HG03139 (cell line): Measurements from ENCODE around the gene GNAI3.

Experiments used
- ATAC-seq: cut with Tn5 transposase; IDR thresholded peaks from one replicate; pipeline ENCODE4 v1.9.1; 2021; ENCODE audit not compliant: unreplicated experiment

The GNAI3 gene

GRCh38 chr1:109523706-109524105 is 24.7 kb upstream of the GNAI3 start:
- ATAC-seq, result no peak

DNA sequence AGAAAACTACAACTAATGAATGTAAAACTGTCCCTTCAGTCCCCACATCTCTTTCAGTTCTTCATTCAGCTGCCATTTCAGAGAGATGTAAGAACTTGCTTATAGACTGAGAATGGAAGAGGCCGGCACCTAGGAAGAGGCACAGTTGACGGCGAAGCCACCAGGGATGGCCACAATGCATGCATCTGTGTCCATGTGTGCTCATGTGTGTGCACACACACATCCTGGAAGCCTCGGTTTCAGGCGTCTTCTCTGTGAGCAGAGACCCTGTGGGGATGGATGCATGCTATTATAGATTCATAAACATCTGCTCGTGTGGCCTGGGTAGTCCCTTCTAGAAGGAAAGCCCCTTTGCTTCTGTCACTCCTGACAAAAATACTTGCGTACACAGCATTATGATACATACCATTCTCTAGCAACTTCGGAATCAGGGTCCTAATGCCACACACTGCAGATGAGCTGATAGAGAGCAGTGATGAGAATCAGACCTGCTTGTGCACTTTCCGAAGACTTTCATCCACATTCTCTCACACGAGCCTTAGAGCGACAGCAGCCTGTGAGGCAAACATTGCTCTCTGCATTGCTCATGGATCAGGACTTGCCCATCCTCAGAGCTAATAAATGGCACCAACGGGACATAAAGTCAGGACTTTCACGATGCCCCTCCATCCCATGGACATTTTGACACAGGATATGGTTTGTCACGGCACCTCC is 21.2 kb upstream of the GNAI3 start:
- ATAC-seq, result no peak

DNA sequence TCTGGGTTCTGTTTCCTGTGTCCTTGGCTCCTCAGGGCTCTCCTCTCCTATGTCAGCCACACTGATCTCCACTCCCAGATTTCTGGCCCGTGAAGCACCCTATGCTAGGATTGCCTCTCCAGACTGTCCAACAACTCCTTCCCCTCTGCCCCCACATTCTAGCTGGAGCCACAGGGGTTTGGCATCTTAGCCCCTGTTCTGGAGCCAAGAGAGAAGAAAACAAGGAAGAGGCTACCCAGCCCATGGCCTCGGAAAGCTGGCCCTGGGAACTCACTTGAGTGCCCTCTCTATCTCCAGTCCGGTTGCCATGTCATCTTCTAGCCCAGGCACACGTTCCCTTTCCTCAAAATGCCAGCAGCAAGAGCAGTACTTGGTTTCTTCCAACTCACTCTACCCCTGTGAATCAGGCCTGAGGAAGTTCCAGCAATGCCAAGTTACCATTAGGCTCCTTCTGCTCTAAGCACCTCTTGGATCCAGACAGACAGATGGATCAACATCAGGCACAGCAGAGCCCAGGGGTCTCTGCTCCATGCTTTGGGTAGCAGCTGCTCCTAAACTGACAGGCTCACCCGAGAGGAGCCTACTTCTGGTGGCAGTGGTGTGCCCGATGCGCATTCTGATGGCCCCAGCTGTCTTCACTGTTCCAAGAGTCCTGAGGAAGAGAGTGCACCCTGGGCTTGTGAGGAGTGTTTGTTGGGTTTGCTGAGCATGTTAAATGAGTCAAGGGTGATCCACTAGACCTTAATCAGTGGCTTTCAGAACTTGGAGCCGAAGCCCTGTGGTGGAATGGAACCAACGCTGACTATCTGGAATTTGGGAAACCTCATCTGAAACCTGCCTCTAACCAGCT is 20.3 kb upstream of the GNAI3 start:
- ATAC-seq, result no peak

- ATAC-seq, result no peak
These were observed 19.7 kb upstream of the GNAI3 start for GRCh38 chr1:109528712-109529111.

DNA sequence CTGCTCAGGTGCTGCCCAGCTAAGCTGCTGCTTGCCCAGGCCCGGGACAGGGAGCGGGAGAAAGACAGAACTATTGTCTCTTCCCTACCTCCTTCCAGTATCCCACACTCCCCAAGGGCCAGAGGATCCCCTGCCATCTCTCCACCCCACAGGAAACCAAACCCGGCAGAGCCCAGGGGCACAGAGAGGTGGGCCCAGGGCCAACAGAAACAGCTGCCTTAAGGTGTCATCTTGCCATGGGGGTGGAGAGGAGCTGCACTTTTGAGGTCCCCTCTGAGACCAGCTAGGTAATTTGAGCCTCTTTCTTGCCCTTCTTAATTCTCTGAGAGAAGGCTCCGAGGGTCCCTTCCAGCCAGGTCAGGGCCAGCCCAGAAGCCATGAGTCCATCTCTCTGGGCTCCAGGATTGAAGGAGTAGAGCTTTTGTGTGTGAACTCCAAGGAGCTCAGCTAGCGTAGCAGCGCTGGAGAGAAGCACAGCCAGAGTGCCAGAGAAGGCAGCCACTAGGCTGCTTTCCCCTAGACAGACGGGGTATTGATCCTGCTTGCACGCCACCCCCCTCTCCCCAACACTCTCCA is 18.4 kb upstream of the GNAI3 start:
- ATAC-seq, result no peak

DNA sequence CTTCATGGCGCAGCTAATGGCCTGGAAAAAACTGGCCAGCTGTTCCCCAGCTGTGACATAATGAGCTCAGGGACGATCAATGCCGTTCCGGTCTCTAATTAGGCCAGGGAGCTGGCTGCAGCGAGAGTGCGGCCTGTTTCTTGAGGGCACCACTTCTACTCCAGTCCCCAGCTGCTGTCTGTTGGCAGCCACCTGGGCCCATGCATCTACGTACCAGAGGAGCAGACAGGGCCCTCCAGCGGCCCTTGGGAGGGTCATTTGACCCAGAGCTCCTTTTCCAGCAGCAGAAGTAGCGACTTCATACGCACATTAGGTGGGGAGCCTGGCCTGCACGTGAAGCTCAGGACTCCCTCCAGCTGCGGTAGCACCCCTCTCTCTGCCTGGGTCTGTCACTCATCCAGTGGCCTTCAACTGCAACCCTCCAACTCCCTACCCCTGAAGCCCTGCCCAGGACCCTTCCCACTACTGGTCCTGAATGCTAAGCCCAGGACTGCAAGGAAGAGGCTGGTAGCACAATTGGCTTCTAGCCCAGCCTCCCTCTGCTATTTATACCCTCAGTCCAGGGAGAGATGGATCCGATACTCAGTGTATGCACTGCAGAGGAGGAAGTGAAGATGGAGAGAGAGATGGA is 17.8 kb upstream of the GNAI3 start:
- ATAC-seq, result no peak

DNA sequence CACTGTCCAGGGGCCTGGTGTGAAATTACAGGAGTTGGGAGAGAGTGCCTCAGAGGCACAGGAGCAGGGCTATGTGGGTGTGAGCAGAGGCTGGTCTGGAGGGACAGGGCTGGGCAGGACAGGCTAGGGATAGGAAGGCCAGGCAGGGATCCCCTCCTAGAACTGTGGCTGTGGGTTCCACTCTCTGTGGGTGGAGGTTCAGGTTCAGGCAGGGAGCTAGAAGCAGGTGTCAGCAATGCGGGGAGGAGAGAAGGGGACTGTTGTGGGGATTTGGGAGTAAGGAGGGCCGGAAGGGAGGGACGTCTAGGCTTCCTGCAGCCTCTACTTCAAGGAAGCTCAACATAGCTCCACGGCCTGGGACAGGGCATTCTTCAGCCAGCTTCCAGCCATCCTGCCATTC is 17.0 kb upstream of the GNAI3 start:
- ATAC-seq, result no peak

GRCh38 chr1:109531826-109532364 is 16.5 kb upstream of the GNAI3 start:
- ATAC-seq, result no peak

DNA sequence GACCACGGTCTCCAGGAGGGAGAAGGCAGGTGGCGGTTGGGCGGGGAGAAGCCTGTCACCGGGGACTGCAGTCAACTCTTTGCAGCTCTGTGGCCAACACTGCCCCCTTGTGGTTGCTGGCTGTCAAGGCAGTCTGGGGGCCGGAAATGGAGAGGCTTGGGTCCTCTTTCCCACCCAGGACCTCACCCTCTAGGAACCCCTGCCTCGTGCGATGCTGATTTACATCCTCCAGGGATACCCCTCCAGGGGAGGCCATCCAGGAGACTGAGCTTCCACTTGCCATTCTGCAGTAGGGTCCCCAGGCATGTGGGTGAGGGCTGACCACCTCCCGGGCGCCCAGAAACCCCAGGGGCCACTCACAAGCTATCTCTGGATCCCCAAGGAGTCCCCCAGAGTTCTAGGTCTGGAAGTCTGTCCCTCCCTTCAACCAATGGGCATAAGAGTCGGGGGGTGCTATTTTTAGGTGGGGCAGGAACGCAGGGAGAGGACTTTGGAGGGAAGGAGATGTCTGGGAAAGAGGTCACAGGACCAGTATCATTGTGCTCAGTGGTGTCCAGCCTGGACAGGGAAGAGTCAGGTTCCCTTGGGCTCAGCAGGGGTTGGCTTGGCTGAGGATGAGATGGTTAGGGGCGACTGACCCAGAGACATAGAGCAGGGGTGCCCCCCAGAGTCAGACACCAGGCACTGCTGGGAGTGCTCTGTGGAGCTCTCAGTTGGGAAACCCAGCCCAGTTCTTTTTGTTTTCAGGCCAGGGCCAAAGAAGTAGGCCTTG is 15.9 kb upstream of the GNAI3 start:
- no peak for ATAC-seq

GRCh38 chr1:109534307-109534858 is 14.0 kb upstream of the GNAI3 start:
- no peak for ATAC-seq

DNA sequence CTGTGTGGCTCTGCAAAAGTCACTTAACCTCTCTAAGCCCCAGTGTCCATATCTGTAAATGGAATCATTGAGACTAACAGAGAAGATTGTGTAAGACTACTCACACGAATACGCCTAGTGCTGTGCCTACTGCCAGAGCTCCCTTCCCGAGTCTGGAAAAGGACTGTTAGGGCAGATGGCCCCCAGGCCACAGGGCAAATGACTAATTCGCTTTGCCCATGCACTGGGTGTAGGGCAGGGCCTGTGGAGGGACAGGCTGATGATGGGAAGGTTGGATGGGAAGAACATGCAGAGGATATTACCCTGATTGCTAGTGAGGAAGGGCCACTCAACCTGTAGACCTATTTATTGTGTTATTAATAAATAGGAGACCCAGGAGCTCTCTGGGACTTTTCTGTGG is 12.9 kb upstream of the GNAI3 start:
- no peak for ATAC-seq

DNA sequence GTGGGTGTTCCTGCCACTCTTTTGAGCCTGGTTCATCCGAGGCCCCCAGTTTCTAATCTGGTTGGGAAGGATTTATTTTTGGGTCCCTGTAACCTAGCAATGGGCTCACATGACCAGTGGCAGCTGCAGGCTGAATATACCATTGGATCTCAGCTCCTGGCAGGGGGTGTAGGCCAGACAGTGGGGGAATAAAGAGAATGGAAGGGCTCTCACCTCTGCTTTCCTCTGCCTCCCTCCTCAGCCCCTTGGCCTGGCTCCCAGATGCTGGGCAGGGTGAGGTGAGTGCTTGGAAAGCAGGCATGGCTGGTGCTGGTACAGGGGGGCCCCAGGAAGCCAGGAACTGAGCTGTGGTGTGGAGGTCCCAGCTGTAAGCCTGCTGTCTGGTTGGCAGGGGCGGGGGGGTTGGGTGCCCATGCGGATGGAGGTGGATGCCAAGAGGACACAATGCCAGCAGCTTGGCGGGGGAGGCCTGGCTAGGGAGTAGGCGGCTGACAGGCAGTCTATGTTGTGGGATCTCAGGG is 12.4 kb upstream of the GNAI3 start:
- no peak for ATAC-seq

- ATAC-seq, result no peak
These were observed 10.8 kb upstream of the GNAI3 start for GRCh38 chr1:109537450-109538178.

DNA sequence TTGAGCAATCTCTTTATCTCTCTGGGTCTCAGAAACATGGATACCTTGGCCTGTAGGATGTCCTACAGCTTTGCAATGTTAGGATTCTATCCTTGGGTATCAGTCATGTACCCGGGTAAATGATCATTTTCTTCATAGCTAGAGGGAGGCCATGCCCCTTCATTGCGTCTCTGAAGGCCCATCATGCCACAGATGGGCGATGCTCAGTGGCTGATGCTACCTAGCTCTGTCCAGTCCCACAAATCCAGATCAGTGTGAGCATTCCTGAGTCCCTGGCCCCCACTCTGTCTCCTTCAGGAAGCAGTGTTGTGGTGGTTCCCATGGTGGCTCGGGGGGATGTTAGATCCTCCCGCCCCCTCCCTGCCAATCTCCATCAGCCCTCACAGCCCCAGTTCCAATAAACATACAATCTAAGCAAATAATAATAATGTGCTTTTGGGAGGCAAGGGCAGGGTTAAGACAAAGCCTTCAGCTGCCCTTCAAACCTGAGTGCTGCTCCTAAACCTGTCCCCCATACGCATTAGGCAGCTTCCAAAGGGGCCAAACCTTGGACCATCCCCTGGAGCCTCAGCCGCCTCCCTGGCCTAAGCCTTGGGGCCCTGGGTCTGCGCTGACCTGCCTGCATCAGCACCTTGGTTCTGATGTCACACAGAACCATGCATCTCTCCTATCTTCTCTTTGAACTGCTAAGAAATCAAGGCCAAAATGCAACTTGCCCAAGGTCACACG is 9.4 kb upstream of the GNAI3 start:
- no peak for ATAC-seq

GRCh38 chr1:109539676-109540075 is 8.7 kb upstream of the GNAI3 start, which contains the start of gene GPR61:
GPR61 (plus strand) TSS chr1:109539872; CDS start chr1:109543023, 3,151 bp downstream.
- no peak for ATAC-seq

DNA sequence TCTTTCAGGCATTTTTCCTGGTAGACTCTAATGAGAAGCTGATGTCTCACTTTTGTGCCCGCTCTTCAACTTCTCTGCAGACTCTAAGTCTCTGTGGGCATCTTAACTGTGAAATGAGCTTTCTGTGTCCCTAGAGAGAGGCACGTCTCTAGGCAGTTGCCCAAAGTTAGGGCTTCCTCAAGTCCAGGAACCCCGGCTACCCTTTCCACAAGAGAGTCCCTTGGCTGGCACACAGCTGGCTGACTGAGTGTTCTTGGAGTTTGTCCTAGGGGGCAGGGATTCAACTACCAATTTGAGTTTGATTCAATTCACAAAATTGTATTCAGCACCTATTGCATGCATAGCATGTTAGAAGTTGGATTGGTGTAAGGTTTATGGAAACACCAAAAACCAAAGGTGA is 7.3 kb upstream of the GNAI3 start:
- ATAC-seq, result no peak

- no peak for ATAC-seq
These were observed 5.8 kb upstream of the GNAI3 start for GRCh38 chr1:109542657-109543056.

DNA sequence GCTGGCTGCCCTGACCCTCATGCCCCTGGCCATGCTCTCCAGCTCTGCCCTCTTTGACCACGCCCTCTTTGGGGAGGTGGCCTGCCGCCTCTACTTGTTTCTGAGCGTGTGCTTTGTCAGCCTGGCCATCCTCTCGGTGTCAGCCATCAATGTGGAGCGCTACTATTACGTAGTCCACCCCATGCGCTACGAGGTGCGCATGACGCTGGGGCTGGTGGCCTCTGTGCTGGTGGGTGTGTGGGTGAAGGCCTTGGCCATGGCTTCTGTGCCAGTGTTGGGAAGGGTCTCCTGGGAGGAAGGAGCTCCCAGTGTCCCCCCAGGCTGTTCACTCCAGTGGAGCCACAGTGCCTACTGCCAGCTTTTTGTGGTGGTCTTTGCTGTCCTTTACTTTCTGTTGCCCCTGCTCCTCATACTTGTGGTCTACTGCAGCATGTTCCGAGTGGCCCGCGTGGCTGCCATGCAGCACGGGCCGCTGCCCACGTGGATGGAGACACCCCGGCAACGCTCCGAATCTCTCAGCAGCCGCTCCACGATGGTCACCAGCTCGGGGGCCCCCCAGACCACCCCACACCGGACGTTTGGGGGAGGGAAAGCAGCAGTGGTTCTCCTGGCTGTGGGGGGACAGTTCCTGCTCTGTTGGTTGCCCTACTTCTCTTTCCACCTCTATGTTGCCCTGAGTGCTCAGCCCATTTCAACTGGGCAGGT is 5.0 kb upstream of the GNAI3 start:
- no peak for ATAC-seq
